ENCODE measurements around the gene BOD1.

DNA sequence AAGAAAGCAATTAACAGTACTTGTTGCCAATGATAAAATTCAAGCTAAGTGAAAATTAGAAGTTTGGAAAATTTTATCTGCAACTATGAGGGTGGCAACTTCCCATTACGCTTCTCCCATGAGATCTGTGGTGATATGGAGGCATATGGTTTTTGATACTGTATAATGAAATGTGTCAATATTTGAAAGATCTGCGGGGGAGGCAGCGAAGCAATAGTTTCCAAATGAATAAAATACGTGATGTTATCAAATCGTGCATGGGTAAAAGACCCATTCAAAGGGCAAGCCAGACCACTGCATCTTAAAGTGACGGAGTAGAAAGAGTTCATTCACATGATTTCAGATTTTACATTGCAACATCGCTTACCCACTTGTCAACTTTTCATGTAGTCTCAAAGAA, 20.9 kb upstream of the BOD1 start:
- TF ChIP-seq, protein P1, sequence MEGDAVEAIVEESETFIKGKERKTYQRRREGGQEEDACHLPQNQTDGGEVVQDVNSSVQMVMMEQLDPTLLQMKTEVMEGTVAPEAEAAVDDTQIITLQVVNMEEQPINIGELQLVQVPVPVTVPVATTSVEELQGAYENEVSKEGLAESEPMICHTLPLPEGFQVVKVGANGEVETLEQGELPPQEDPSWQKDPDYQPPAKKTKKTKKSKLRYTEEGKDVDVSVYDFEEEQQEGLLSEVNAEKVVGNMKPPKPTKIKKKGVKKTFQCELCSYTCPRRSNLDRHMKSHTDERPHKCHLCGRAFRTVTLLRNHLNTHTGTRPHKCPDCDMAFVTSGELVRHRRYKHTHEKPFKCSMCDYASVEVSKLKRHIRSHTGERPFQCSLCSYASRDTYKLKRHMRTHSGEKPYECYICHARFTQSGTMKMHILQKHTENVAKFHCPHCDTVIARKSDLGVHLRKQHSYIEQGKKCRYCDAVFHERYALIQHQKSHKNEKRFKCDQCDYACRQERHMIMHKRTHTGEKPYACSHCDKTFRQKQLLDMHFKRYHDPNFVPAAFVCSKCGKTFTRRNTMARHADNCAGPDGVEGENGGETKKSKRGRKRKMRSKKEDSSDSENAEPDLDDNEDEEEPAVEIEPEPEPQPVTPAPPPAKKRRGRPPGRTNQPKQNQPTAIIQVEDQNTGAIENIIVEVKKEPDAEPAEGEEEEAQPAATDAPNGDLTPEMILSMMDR (IDR thresholded peaks at IDR 0.05) = no peak
- TF ChIP-seq POLR2A (IDR thresholded peaks at IDR 0.05) = no peak

Data from prostate gland (tissue), 2 donors.